Adrenal gland (tissue), 5 donors: ENCODE results near the gene MRPL54.

Source experiments
- CTCF ChIP-seq, 6 experiments: fragments of 450-650 bp in 4 of 6; fragments of 200-600 bp in 2 of 6; sonication (generic) in 1 of 6; IDR thresholded peaks; 1 replicate in 5 of 6; 2 replicates in 1 of 6; pipeline versions ENCODE4 v1.5.1 to v1.8.0; 2016 to 2021; ENCODE audit warnings: antibody characterized with exemption in 6 of 6, mild to moderate bottlenecking in 2 of 6, moderate library complexity in 1 of 6
- POLR2A ChIP-seq, 2 donors: fragments of 450-650 bp; IDR thresholded peaks; one replicate each; pipeline ENCODE4 v1.6.1; 2017; ENCODE audit warnings: antibody characterized with exemption in 2 of 2, mild to moderate bottlenecking in 2 of 2, moderate library complexity in 1 of 2
- donor health status: DM: no; HTN: no; CAD: no.

GRCh38 chr19:3734310-3734600 is 28.2 kb upstream of the MRPL54 start:
- no peak for TF ChIP-seq CTCF (IDR thresholded peaks at IDR 0.05)
- TF ChIP-seq POLR2A (IDR thresholded peaks at IDR 0.05), result no peak
